Neuronal stem cell (in vitro differentiated cells): ENCODE results near the gene FGA.

Experiments
- DNase-seq: peaks from one replicate; pipeline ENCODE4 v3.0.0-alpha.2; 2013; ENCODE audit warnings: low spot score
- H2AFZ ChIP-seq: one replicate; pipeline ENCODE4 v1.6.1; 2013; ENCODE audit warnings: mild to moderate bottlenecking, low read length, inconsistent platforms
- H2AK5ac ChIP-seq: 2 replicates; pipeline ENCODE4 v1.6.1; 2013; ENCODE audit warnings: low read depth, mild to moderate bottlenecking, inconsistent platforms, low read length, moderate library complexity, mixed read lengths
- H2BK120ac ChIP-seq: 2 replicates; pipeline ENCODE4 v1.6.1; 2013; ENCODE audit warnings: low read depth, mild to moderate bottlenecking, inconsistent platforms, low read length, moderate library complexity, mixed read lengths
- H2BK12ac ChIP-seq: one replicate; pipeline ENCODE4 v1.6.1; 2013; ENCODE audit warnings: low read length, inconsistent platforms
- H2BK15ac ChIP-seq: 2 replicates; pipeline ENCODE4 v1.6.1; 2013; ENCODE audit warnings: mild to moderate bottlenecking, low read length, inconsistent platforms, mixed read lengths
- H2BK5ac ChIP-seq: one replicate; pipeline ENCODE4 v1.6.1; 2013; ENCODE audit warnings: inconsistent platforms, mild to moderate bottlenecking, low read length, moderate library complexity
- H3K14ac ChIP-seq: one replicate; pipeline ENCODE4 v1.6.1; 2013; ENCODE audit warnings: low read length, inconsistent platforms
- H3K18ac ChIP-seq: 2 replicates; pipeline ENCODE4 v1.6.1; 2013; ENCODE audit warnings: low read length, inconsistent platforms
- H3K23ac ChIP-seq: 2 replicates; pipeline ENCODE4 v1.6.1; 2013; ENCODE audit warnings: low read depth, mild to moderate bottlenecking, mixed read lengths, low read length, inconsistent platforms; ENCODE audit not compliant: poor library complexity
- H3K27ac ChIP-seq: replicated peaks from 3 replicates; pipeline ENCODE4 v1.5.1; 2013; ENCODE audit warnings: low read length, inconsistent platforms
- H3K27me3 ChIP-seq, 3 experiments: 2 replicates each; pipeline ENCODE4 v1.6.1; 2013; ENCODE audit warnings: low read length in 3 of 3, mild to moderate bottlenecking in 2 of 3, inconsistent platforms in 1 of 3, low read depth in 1 of 3, mixed read lengths in 1 of 3, moderate library complexity in 1 of 3; ENCODE audit not compliant: control insufficient read depth in 3 of 3, insufficient read depth in 3 of 3
- H3K36me3 ChIP-seq, 2 donors: replicated peaks in 1 of 2; 2 replicates each; pipeline ENCODE4 v1.6.1; 2013; ENCODE audit warnings: low read length in 2 of 2; ENCODE audit not compliant: control insufficient read depth in 2 of 2, insufficient read depth in 2 of 2
- H3K4ac ChIP-seq: 2 replicates; pipeline ENCODE4 v1.6.1; 2013; ENCODE audit warnings: inconsistent platforms, mild to moderate bottlenecking, low read length, moderate library complexity
- H3K4me1 ChIP-seq, 2 donors: 1 replicate in 1 of 2; 2 replicates in 1 of 2; pipeline ENCODE4 v1.6.1; 2013; ENCODE audit warnings: low read length in 2 of 2, low read depth in 1 of 2; ENCODE audit not compliant: control insufficient read depth in 2 of 2, insufficient read depth in 1 of 2
- H3K4me2 ChIP-seq: one replicate; pipeline ENCODE4 v1.6.1; 2013; ENCODE audit warnings: mild to moderate bottlenecking, low read length, inconsistent platforms; ENCODE audit not compliant: insufficient read depth, poor library complexity, severe bottlenecking
- H3K4me3 ChIP-seq, 2 donors: 2 replicates each; pipeline ENCODE4 v1.5.1; 2013; ENCODE audit warnings: low read length in 2 of 2, mild to moderate bottlenecking in 2 of 2, inconsistent platforms in 1 of 2, moderate library complexity in 1 of 2
- H3K79me1 ChIP-seq: one replicate; pipeline ENCODE4 v1.6.1; 2013; ENCODE audit warnings: low read depth, mild to moderate bottlenecking, inconsistent platforms, low read length, moderate library complexity
- H3K9ac ChIP-seq: one replicate; pipeline ENCODE4 v1.6.1; 2013; ENCODE audit warnings: mild to moderate bottlenecking, low read depth, low read length, inconsistent platforms; ENCODE audit not compliant: poor library complexity
- H3K9me3 ChIP-seq, 2 donors: replicated peaks in 1 of 2; 2 replicates each; pipeline versions ENCODE3 to v1.6.1; 2013; ENCODE audit warnings: low read length in 2 of 2, mild to moderate bottlenecking in 2 of 2, inconsistent platforms in 1 of 2, low read depth in 1 of 2, mixed read lengths in 1 of 2, moderate library complexity in 1 of 2; ENCODE audit not compliant: control insufficient read depth in 2 of 2, insufficient read depth in 1 of 2
- H4K8ac ChIP-seq: one replicate; pipeline ENCODE4 v1.6.1; 2013; ENCODE audit warnings: low read depth, mild to moderate bottlenecking, inconsistent platforms, low read length, moderate library complexity
- H4K91ac ChIP-seq: one replicate; pipeline ENCODE4 v1.6.1; 2013; ENCODE audit warnings: low read length, low read depth, mild to moderate bottlenecking, inconsistent platforms; ENCODE audit not compliant: poor library complexity
- WGBS, 2 donors: extraction: QIAGEN DNeasy Blood & Tissue Kit; methylation state at CpG; one replicate each; pipeline ENCODE4 v1.1.7; 2013; ENCODE audit warnings: missing lambda C conversion rate in 2 of 2, mixed read lengths in 1 of 2; ENCODE audit not compliant: insufficient read length in 2 of 2, insufficient replicate concordance in 1 of 2; ENCODE audit errors: extremely low coverage in 2 of 2; 5-methylcytosine and 5-hydroxymethylcytosine counted together

FGA gene

DNA sequence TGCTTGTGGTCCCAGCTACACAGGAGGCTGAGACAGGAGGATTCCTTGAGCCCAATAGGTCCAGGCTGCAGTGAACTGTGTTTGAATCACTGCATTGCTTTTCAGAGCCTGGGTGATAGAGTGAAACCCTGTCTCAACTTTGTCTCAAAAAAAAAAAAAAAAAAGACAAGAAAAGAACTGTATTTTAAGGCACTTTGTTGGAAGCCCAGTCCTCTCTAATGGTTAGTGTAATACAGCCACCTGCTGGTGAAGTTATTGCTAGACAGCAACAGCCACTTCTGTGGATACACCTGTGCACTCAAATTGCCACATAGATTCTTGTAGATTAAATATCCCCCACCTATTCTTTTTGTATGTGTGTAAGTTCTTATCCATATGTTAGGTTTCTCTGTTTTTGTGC, 32.1 kb upstream of the FGA start:
- no peak overlapping the region for H3K18ac ChIP-seq
- H3K9ac ChIP-seq = no peak overlapping the region
- H3K4me1 ChIP-seq = no peaks in the 10 kb centered on the region
- no peak overlapping the region for H4K8ac ChIP-seq
- no peaks in the 10 kb centered on the region for H3K36me3 ChIP-seq
- H3K4me3 ChIP-seq = no peak overlapping the region
- no peak overlapping the region for H3K4ac ChIP-seq
- no peak overlapping the region for H2BK12ac ChIP-seq
- no peak overlapping the region for H2AFZ ChIP-seq
- H2AK5ac ChIP-seq = no peak overlapping the region
- peaks cover 2 to 43% (median 11%) of the 10 kb centered on the region in 3 experiments for H3K27me3 ChIP-seq
- DNase-seq = peak; percentile 14
- no peak overlapping the region for H3K23ac ChIP-seq
- no peak overlapping the region for H2BK5ac ChIP-seq
- H3K79me1 ChIP-seq = no peaks in the 10 kb centered on the region
- no peak overlapping the region for H3K27ac ChIP-seq
- H3K14ac ChIP-seq = no peak overlapping the region
- no peak overlapping the region for H4K91ac ChIP-seq
- no peak overlapping the region for H3K4me2 ChIP-seq
- H2BK15ac ChIP-seq = no peak overlapping the region
- H2BK120ac ChIP-seq = no peak overlapping the region
- H3K9me3 ChIP-seq = no peaks in the 10 kb centered on the region

- Histone ChIP-seq H4K8ac (no peak overlapping the region), H2BK5ac (no peak overlapping the region), H3K4me2 (no peak overlapping the region), H2BK12ac (no peak overlapping the region), H3K4ac (no peak overlapping the region), H3K79me1 (no peaks in the 10 kb centered on the region), H3K4me1 (no peaks in the 10 kb centered on the region), H3K14ac (no peak overlapping the region), H3K27ac (no peak overlapping the region), H2AK5ac (no peak overlapping the region), H3K23ac (no peak overlapping the region), H4K91ac (no peak overlapping the region), H3K27me3 (peaks cover 0 to 20% (median 0%) of the 10 kb centered on the region in 3 experiments), H3K36me3 (no peaks in the 10 kb centered on the region), H2BK120ac (no peak overlapping the region), H3K18ac (no peak overlapping the region), H3K9ac (peak overlapping the region; percentile 0), H3K9me3 (no peaks in the 10 kb centered on the region), H3K4me3 (no peak overlapping the region), H2AFZ (no peak overlapping the region), H2BK15ac (no peak overlapping the region)
- no peak for DNase-seq
- WGBS, 2 donors = no CpG with 5 or more reads among the region's 1 CpG
These were observed 29.6 kb upstream of the FGA start for GRCh38 chr4:154620111-154620510.

DNA sequence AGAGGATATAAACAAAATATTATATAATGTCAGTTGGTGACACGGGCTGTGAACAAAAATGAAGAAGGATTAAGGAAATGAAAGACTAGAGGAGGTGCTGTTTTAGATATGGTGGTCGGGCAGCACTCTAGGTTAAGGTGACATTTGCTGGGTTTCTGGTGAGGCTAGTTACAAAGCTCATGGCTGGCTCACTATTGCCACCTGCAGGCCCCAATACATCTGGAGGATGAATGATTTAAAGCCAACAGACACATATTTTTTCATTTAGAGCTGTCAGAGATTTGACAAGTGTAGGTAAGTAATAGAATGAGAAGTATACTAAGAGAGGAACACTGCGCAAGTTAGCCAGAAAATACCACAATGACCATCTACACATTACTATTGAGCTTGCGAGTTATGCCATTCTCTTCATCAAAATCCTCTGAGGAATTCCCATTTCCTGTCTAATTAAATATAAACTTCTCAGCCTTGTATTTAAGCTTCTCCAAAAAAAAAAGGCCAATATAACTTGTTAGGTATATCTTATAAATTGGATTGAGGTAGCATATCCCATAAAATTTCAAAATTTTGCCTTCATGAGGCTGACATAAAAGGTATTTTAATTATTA, 28.3 kb upstream of the FGA start:
- no peak overlapping the region for H2AK5ac ChIP-seq
- no peaks in the 10 kb centered on the region for H3K36me3 ChIP-seq
- H3K27ac ChIP-seq = no peak overlapping the region
- H3K23ac ChIP-seq = no peak overlapping the region
- H3K9ac ChIP-seq = no peak overlapping the region
- no peaks in the 10 kb centered on the region for H3K4me1 ChIP-seq
- no peak overlapping the region for H4K8ac ChIP-seq
- no CpG with 5 or more reads among the region's 4 CpGs for WGBS, 2 donors
- H3K27me3 ChIP-seq = peaks cover 0 to 9% (median 0%) of the 10 kb centered on the region in 3 experiments
- no peak overlapping the region for H3K4me3 ChIP-seq
- H3K9me3 ChIP-seq = no peaks in the 10 kb centered on the region
- no peak overlapping the region for H2BK12ac ChIP-seq
- H2BK15ac ChIP-seq = no peak overlapping the region
- peak; percentile 39 for DNase-seq
- no peak overlapping the region for H3K14ac ChIP-seq
- H2BK5ac ChIP-seq = no peak overlapping the region
- no peak overlapping the region for H4K91ac ChIP-seq
- H2BK120ac ChIP-seq = no peak overlapping the region
- no peak overlapping the region for H3K18ac ChIP-seq
- H2AFZ ChIP-seq = no peak overlapping the region
- H3K4me2 ChIP-seq = no peak overlapping the region
- no peak overlapping the region for H3K4ac ChIP-seq
- no peaks in the 10 kb centered on the region for H3K79me1 ChIP-seq

DNA sequence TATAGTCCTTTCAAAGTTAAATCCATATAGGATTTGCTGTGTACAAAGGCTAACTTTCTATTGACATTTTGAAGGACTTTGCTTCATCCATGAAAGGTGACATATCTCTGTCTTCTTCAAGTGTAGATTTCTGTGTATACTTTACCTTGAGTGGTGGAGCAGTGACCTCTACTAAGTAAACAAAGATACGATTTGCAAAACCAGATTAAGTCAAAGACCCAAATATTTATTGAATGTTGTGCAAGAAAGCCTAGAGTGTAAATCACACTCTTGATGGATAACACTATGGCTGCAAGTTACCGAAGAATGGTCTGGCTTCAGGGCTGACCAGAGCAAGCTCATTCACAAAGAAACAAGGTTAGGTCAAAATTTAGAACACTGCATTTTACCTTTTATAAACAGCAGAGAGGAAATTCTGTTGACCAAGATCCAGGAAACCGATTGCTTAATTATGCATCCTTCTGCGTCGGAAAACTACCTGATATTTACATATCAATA, 27.3 kb upstream of the FGA start:
- Histone ChIP-seq H3K18ac (no peak overlapping the region), H3K23ac (no peak overlapping the region), H3K27ac (no peak overlapping the region), H3K27me3 (peaks cover 0 to 9% (median 0%) of the 10 kb centered on the region in 3 experiments), H2AFZ (no peak overlapping the region), H3K4me1 (no peaks in the 10 kb centered on the region), H4K8ac (no peak overlapping the region), H2BK12ac (no peak overlapping the region), H3K9ac (no peak overlapping the region), H3K9me3 (no peaks in the 10 kb centered on the region), H3K36me3 (no peaks in the 10 kb centered on the region), H2BK5ac (no peak overlapping the region), H3K4me2 (no peak overlapping the region), H3K79me1 (no peaks in the 10 kb centered on the region), H2BK120ac (no peak overlapping the region), H2BK15ac (no peak overlapping the region), H2AK5ac (no peak overlapping the region), H4K91ac (no peak overlapping the region), H3K14ac (no peak overlapping the region), H3K4ac (no peak overlapping the region), H3K4me3 (no peak overlapping the region)
- no CpG with 5 or more reads among the region's 5 CpGs for WGBS, 2 donors
- DNase-seq = no peak
